ENCODE data around the gene CBR1.

GRCh38 chr21:36029309-36029708, 40.5 kb upstream of the CBR1 start:
- TF ChIP-seq CTCF (conservative IDR thresholded peaks at IDR 0.05 in 1 of 2, IDR thresholded peaks at IDR 0.05 in 1 of 2; ENCODE audit: extremely low read depth in 1 of 2, insufficient read depth in 1 of 2, low read depth in 1 of 2, low read length in 2 of 2) = no peak
- no peak for TF ChIP-seq EZH2 (IDR thresholded peaks at IDR 0.05; ENCODE audit: borderline replicate concordance, low read length)
